ENCODE results near the gene PHLDB3. TPM values are rescaled to one million over a fixed set of nuclear protein-coding genes. Genes with fewer than 3 reads are reported as not detected.

PHLDB3 gene
- total and polyA plus RNA-seq, 2 of the 4 experiments (the other 2 are of a cell fraction) = 2.9 to 10.6 TPM

- no peak overlapping the region for H2AK9ac ChIP-seq (replicated peaks; ENCODE audit: low read depth, low read length, poor library complexity)
- TF ChIP-seq RAD21 (IDR thresholded peaks at IDR 0.05; ENCODE audit: low read length) (no peak), ELK1 (IDR thresholded peaks at IDR 0.05; ENCODE audit: borderline replicate concordance, low read depth, low read length) (no peak), USF2 (IDR thresholded peaks at IDR 0.05; ENCODE audit: low read depth, low read length) (no peak), CHD1 (IDR thresholded peaks at IDR 0.05; ENCODE audit: low read depth, low read length) (no peak), RFX5 (IDR thresholded peaks at IDR 0.05; ENCODE audit: low read depth, low read length) (no peak), MXI1 (IDR thresholded peaks at IDR 0.05; ENCODE audit: borderline replicate concordance, low read depth, low read length) (no peak), MAZ (IDR thresholded peaks at IDR 0.05; ENCODE audit: borderline replicate concordance, low read depth, low read length) (no peak), CEBPB (IDR thresholded peaks at IDR 0.05; ENCODE audit: low read depth, low read length) (no peak), SMC3 (IDR thresholded peaks at IDR 0.05; ENCODE audit: low read depth, low read length) (no peak), NFE2L2 (IDR thresholded peaks at IDR 0.05; ENCODE audit: low read depth, low read length) (no peak), FOS (IDR thresholded peaks at IDR 0.05; ENCODE audit: low read depth, low read length) (no peak), CTCF (conservative IDR thresholded peaks at IDR 0.05; ENCODE audit: low read depth, low read length) (no peak), POLR2A (IDR thresholded peaks at IDR 0.05; ENCODE audit: low read depth, low read length) (no peak), RCOR1 (IDR thresholded peaks at IDR 0.05; ENCODE audit: insufficient replicate concordance, low read length) (no peak)
- no peak overlapping the region for H3K4me3 ChIP-seq (ENCODE audit: insufficient read depth, low read depth, low read length)
- 0 out of 2 replicates have a peak, but pooled peaks cover 2% of the 10 kb centered on the region for H3K27me3 ChIP-seq (ENCODE audit: control insufficient read depth, insufficient read depth, low read length)
- no peak overlapping the region for H2AFZ ChIP-seq (replicated peaks; ENCODE audit: low read length, poor library complexity)
- no peaks in the 10 kb centered on the region for H3K36me3 ChIP-seq (ENCODE audit: control insufficient read depth, insufficient read depth, low read length)
- dilution Hi-C loops (cut with HindIII; ENCODE audit: low sequenced_read_pairs, unreplicated experiment) = no loop called here
- H3K18ac ChIP-seq (ENCODE audit: low read depth, low read length) = no peak overlapping the region
- DNase-seq (no peak), ATAC-seq (ENCODE audit: low read depth) (no peak)
- H2BK120ac ChIP-seq (ENCODE audit: low read depth, low read length) = no peak overlapping the region
- ChIA-PET POLR2A (ENCODE audit: unreplicated experiment) (no interaction called here), CTCF (no interaction called here)
- H3K27ac ChIP-seq (ENCODE audit: insufficient read depth, low read length) = no peak overlapping the region
- no peak overlapping the region for H3K9ac ChIP-seq (ENCODE audit: low read depth, low read length)
- no peak overlapping the region for H2BK20ac ChIP-seq (ENCODE audit: low read depth, low read length)
- H4K5ac ChIP-seq (ENCODE audit: low read depth, low read length) = no peak overlapping the region
- BruUV-seq (replicated peaks) = no TSS peak
- no peak overlapping the region for H4K91ac ChIP-seq (ENCODE audit: insufficient read depth, low read depth, low read length)
- H2BK5ac ChIP-seq (ENCODE audit: low read depth, low read length, poor library complexity, severe bottlenecking) = no peak overlapping the region
- H3K79me1 ChIP-seq (ENCODE audit: low read depth in 1 of 2, low read length in 2 of 2) = no peaks in the 10 kb centered on the region
- 0 out of 2 replicates have a peak, but pooled peaks cover 3% of the 10 kb centered on the region for H3K9me1 ChIP-seq (ENCODE audit: insufficient read depth, low read length)
- no peak overlapping the region for H2AK5ac ChIP-seq (ENCODE audit: low read depth, low read length)
- no peak overlapping the region for H3K4me2 ChIP-seq (ENCODE audit: low read depth, low read length)
- H4K20me1 ChIP-seq (ENCODE audit: insufficient read depth, low read length) = no peaks in the 10 kb centered on the region; the same call in 1 of the 2 replicates
- no CpG with 5 or more reads among the region's 6 CpGs for WGBS, 2 experiments (ENCODE audit: extremely low coverage in 2 of 2, insufficient read length in 1 of 2)
- H3K23ac ChIP-seq (ENCODE audit: low read depth, low read length) = no peak overlapping the region
- H3K4ac ChIP-seq (ENCODE audit: low read depth, low read length) = no peak overlapping the region
- intact Hi-C loops (cut with micrococcal nuclease) = loop anchor here (5.0 kb wide), 1 partner anchor 219 kb away; no protein-coding TSS in a partner anchor
- in situ Hi-C loops (cut with MboI; ENCODE audit: low sequenced_read_pairs) = no loop called here
- no peak overlapping the region for H4K8ac ChIP-seq (ENCODE audit: low read depth in 2 of 2, low read length in 2 of 2)
- no peaks in the 10 kb centered on the region for H3K4me1 ChIP-seq (ENCODE audit: control insufficient read depth, insufficient read depth, low read length)
- H3K9me3 ChIP-seq (ENCODE audit: control insufficient read depth, insufficient read depth, low read length) = no peaks in the 10 kb centered on the region
- H3K14ac ChIP-seq (replicated peaks; ENCODE audit: low read depth, low read length) = no peak overlapping the region
- H3K56ac ChIP-seq (ENCODE audit: extremely low read depth, insufficient read depth, low read length) = no peak overlapping the region
- no peak overlapping the region for H2BK15ac ChIP-seq (ENCODE audit: low read depth, low read length)
These were observed 70.9 kb downstream of the PHLDB3 start for GRCh38 chr19:43433689-43434088.
